T-cell (primary cell): ENCODE data around the gene PARD3B. TPM values are rescaled to one million over a fixed set of nuclear protein-coding genes. Genes with fewer than 3 reads are reported as not detected.

Source experiments
- ATAC-seq, 4 experiments: fragments of 200-7000 bp in 3 of 4; fragments of 150-1000 bp in 1 of 4; cut with Tn5 transposase; replicated peaks in 1 of 4; 1 replicate in 3 of 4; 2 replicates in 1 of 4; pipeline ENCODE4 v1.10.0; 2021; ENCODE audit warnings: moderate library complexity in 3 of 4, mild to moderate bottlenecking in 2 of 4, moderate number of reproducible peaks in 1 of 4
- CTCF ChIA-PET, 2 donors: fragments of 300-600 bp; sonication (Branson Sonifier 250); formaldehyde crosslinking; loops; one replicate each; lab custom pipeline; 2022; ENCODE audit warnings: antibody characterized with exemption in 2 of 2; lab: Charles Lee
- POLR2A ChIA-PET, 2 donors: fragments of 300-600 bp; sonication (Branson Sonifier 250); formaldehyde crosslinking; loops; one replicate each; lab custom pipeline; 2022; ENCODE audit warnings: antibody characterized with exemption in 2 of 2; lab: Charles Lee
- DNase-seq, 35 experiments: peaks; one replicate each; pipeline versions ENCODE4 v3.0.0 to v3.0.0-alpha.2; 2013 to 2023
- H3K27ac ChIP-seq: one replicate; pipeline ENCODE4 v1.5.1; 2013; ENCODE audit warnings: low read length
- H3K27me3 ChIP-seq, 2 experiments: replicated peaks in 1 of 2; 1 replicate in 1 of 2; 2 replicates in 1 of 2; pipeline versions ENCODE4 v1.6.1 to v1.7.0; 2013; ENCODE audit warnings: low read length in 1 of 2, mixed read lengths in 1 of 2; ENCODE audit not compliant: control insufficient read depth in 2 of 2, insufficient read depth in 2 of 2; ENCODE audit errors: extremely low read depth in 1 of 2
- H3K36me3 ChIP-seq, 2 donors: 1 replicate in 1 of 2; 2 replicates in 1 of 2; pipeline versions ENCODE4 v1.6.1 to v1.7.0; 2013; ENCODE audit warnings: low read length in 1 of 2; ENCODE audit not compliant: control insufficient read depth in 2 of 2, insufficient read depth in 1 of 2; ENCODE audit errors: extremely low read depth in 1 of 2
- H3K4me1 ChIP-seq, 2 experiments: 1 replicate in 1 of 2; 2 replicates in 1 of 2; pipeline versions ENCODE4 v1.6.1 to v1.7.0; 2013; ENCODE audit warnings: low read length in 2 of 2, mixed read lengths in 1 of 2; ENCODE audit not compliant: insufficient read depth in 2 of 2, control insufficient read depth in 1 of 2; ENCODE audit errors: extremely low read depth in 1 of 2
- H3K4me3 ChIP-seq, 2 donors: 1 replicate in 1 of 2; 2 replicates in 1 of 2; pipeline versions ENCODE4 v1.5.1 to v1.7.0; 2013; ENCODE audit warnings: mild to moderate bottlenecking in 2 of 2, low read length in 1 of 2, moderate library complexity in 1 of 2; ENCODE audit not compliant: control insufficient read depth in 1 of 2; ENCODE audit errors: extremely low read depth in 1 of 2
- H3K9me3 ChIP-seq: 2 replicates; pipeline ENCODE4 v1.7.0; 2013
- H3K27ac Mint-ChIP-seq, 2 donors: one replicate each; pipeline ENCODE4 v1.8.0; 2020 to 2021; ENCODE audit warnings: mild to moderate bottlenecking in 2 of 2, mixed read lengths in 2 of 2
- H3K27me3 Mint-ChIP-seq, 2 donors: one replicate each; pipeline ENCODE4 v1.8.0; 2021 to 2022; ENCODE audit warnings: mixed read lengths in 2 of 2
- H3K36me3 Mint-ChIP-seq: one replicate; pipeline ENCODE4 v1.8.0; 2021; ENCODE audit warnings: mixed read lengths
- H3K4me1 Mint-ChIP-seq, 3 donors: one replicate each; pipeline ENCODE4 v1.8.0; 2020 to 2022; ENCODE audit warnings: mixed read lengths in 3 of 3, mild to moderate bottlenecking in 1 of 3
- H3K4me3 Mint-ChIP-seq, 3 donors: one replicate each; pipeline ENCODE4 v1.8.0; 2020 to 2022; ENCODE audit warnings: mild to moderate bottlenecking in 3 of 3, mixed read lengths in 3 of 3, moderate library complexity in 3 of 3
- H3K9me3 Mint-ChIP-seq, 3 donors: one replicate each; pipeline ENCODE4 v1.8.0; 2020 to 2022; ENCODE audit warnings: mixed read lengths in 3 of 3
- WGBS: methylation state at CpG from one replicate; pipeline ENCODE4 v1.1.5; 2013; ENCODE audit warnings: missing lambda C conversion rate; ENCODE audit not compliant: insufficient coverage; 5-methylcytosine and 5-hydroxymethylcytosine counted together
- total RNA-seq, 35 experiments: library from RNA in 6 of 35; stranded (reverse) in 6 of 35; fragments of 120-200 nt in 1 of 35; gene quantifications; one replicate each; pipeline versions ENCODE4 v1.2.1 to v1.2.4 and lab custom pipeline; 2013 to 2026

Gene PARD3B
- total RNA-seq, 5 donors from 2014 or later (not counting 1 experiment from before 2014, with no cell fraction given), result 0.75 to 2.0 (median 1.6) TPM

GRCh38 chr2:205505371-205505770 is 960.1 kb downstream of the PARD3B start:
- H3K4me3 Mint-ChIP-seq, result no peak overlapping the region
- Histone ChIP-seq H3K9me3 (no peaks in the 10 kb centered on the region), H3K4me3 (no peak overlapping the region), H3K27me3 (no peaks in the 10 kb centered on the region), H3K36me3 (no peaks in the 10 kb centered on the region), H3K4me1 (no peaks in the 10 kb centered on the region), H3K27ac (no peak overlapping the region)
- ChIA-PET CTCF (no interaction called here), POLR2A (no interaction called here)
- peaks cover 0 to 5% (median 3%) of the 10 kb centered on the region in 3 donors for H3K9me3 Mint-ChIP-seq
- H3K36me3 Mint-ChIP-seq, result no peaks in the 10 kb centered on the region
- peaks cover 0 to 4% of the 10 kb centered on the region in 2 donors for H3K27me3 Mint-ChIP-seq
- WGBS, result 80% methylated on average over 1 of the region's 2 CpGs
- no peak for DNase-seq
- no peak overlapping the region for H3K27ac Mint-ChIP-seq
- no peak for ATAC-seq
- H3K4me1 Mint-ChIP-seq, result no peaks in the 10 kb centered on the region

DNA sequence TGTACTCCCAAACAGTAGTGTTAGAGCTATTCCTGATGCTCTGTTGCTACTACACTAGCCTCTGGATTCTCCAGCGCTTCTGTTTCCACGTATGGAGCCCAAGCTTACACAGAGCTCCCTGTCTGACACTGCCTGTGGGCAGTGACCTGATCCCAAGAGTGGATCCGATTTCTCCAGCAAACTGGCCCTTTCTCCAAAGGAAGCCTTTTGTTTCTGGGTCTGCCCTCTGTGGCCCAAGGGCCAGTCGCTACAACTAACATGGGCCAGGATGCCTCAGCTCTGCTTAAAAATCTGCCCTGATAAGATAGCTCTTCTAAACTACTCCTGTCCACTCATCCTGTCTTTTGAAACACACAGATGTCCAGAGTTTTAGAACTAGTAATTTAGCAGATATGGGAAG is 964.4 kb downstream of the PARD3B start:
- WGBS, result 89% methylated on average over 4 of the region's 4 CpGs
- Mint-ChIP-seq H3K9me3 (no peaks in the 10 kb centered on the region), H3K4me1 (peaks cover 0 to 2% (median 0%) of the 10 kb centered on the region in 3 donors), H3K36me3 (no peaks in the 10 kb centered on the region), H3K27ac (no peak overlapping the region), H3K4me3 (no peak overlapping the region), H3K27me3 (peaks cover 0 to 4% of the 10 kb centered on the region in 2 donors)
- DNase-seq (no peak), ATAC-seq (no peak)
- ChIA-PET POLR2A (no interaction called here), CTCF (no interaction called here)
- H3K27me3 ChIP-seq, result no peaks in the 10 kb centered on the region
- no peak overlapping the region for H3K4me3 ChIP-seq
- H3K27ac ChIP-seq, result no peak overlapping the region
- H3K4me1 ChIP-seq, result no peaks in the 10 kb centered on the region
- H3K36me3 ChIP-seq, result no peaks in the 10 kb centered on the region
- H3K9me3 ChIP-seq, result no peaks in the 10 kb centered on the region

- ChIA-PET CTCF (no interaction called here), POLR2A (no interaction called here)
- DNase-seq, result no peak
- Mint-ChIP-seq H3K27ac (no peak overlapping the region), H3K36me3 (no peaks in the 10 kb centered on the region), H3K4me1 (peaks cover 0 to 2% (median 0%) of the 10 kb centered on the region in 3 donors), H3K9me3 (no peaks in the 10 kb centered on the region), H3K4me3 (no peak overlapping the region), H3K27me3 (peaks cover 0 to 4% of the 10 kb centered on the region in 2 donors)
- no peak overlapping the region for H3K27ac ChIP-seq
- no peaks in the 10 kb centered on the region for H3K27me3 ChIP-seq
- no peak for ATAC-seq
- WGBS, result 45% methylated on average over 1 of the region's 2 CpGs
- no peak overlapping the region for H3K4me3 ChIP-seq
- H3K36me3 ChIP-seq, result no peaks in the 10 kb centered on the region
- H3K4me1 ChIP-seq, result no peaks in the 10 kb centered on the region
- no peaks in the 10 kb centered on the region for H3K9me3 ChIP-seq
These were observed 965.1 kb downstream of the PARD3B start for GRCh38 chr2:205510345-205510744.

DNA sequence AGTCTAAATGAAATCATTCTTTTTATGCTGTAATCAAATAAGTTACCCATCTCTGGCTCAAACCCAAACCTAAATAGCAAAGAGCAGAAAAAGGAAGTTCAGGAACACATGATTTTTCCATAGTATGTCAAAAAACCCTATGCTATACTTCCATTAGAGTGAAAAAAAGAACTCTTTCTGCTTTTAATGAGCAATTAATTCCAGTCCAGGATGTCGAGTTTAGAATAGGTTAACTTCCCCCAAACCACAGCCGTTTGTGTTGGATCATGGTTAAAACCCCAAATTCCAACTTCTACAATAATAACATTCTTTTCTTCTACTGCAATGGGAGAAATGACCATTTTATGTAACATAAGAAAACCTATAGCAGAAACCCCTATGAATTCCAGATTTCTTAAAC is 965.9 kb downstream of the PARD3B start:
- H3K4me1 Mint-ChIP-seq, result peaks cover 0 to 2% (median 0%) of the 10 kb centered on the region in 3 donors
- Histone ChIP-seq H3K4me1 (no peaks in the 10 kb centered on the region), H3K4me3 (no peak overlapping the region), H3K9me3 (no peaks in the 10 kb centered on the region), H3K36me3 (no peaks in the 10 kb centered on the region), H3K27me3 (no peaks in the 10 kb centered on the region), H3K27ac (no peak overlapping the region)
- H3K27me3 Mint-ChIP-seq, result peaks cover 0 to 4% of the 10 kb centered on the region in 2 donors
- no CpG with 5 or more reads among the region's 2 CpGs for WGBS
- DNase-seq (no peak), ATAC-seq (no peak)
- no peaks in the 10 kb centered on the region for H3K36me3 Mint-ChIP-seq
- H3K9me3 Mint-ChIP-seq, result no peaks in the 10 kb centered on the region
- CTCF ChIA-PET, result no interaction called here
- H3K27ac Mint-ChIP-seq, result no peak overlapping the region
- POLR2A ChIA-PET, result no interaction called here
- H3K4me3 Mint-ChIP-seq, result no peak overlapping the region

DNA sequence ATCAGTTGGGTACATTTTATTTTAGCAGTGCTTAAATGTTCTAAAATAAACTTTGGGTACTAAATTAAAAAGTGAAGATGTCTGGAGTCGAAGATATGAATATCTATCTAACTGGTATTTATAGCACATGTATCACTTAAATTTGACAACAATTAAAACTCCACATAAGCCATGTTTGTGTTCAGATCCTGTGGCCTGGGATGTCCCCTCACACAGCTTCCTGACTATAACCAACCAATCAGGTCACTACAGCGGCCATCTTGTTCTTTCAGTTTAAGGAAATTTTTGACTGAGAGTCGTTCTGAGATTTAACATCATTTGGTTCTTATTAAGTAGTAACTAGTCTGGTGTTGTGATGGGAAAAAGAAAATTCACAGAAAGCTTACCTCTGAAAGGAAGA is 966.4 kb downstream of the PARD3B start:
- H3K27me3 ChIP-seq, result no peaks in the 10 kb centered on the region
- no peaks in the 10 kb centered on the region for H3K36me3 ChIP-seq
- DNase-seq, result no peak
- H3K36me3 Mint-ChIP-seq, result no peaks in the 10 kb centered on the region
- POLR2A ChIA-PET, result no interaction called here
- CTCF ChIA-PET, result no interaction called here
- H3K4me3 ChIP-seq, result no peak overlapping the region
- H3K4me1 Mint-ChIP-seq, result peaks cover 0 to 2% (median 0%) of the 10 kb centered on the region in 3 donors
- H3K27ac ChIP-seq, result no peak overlapping the region
- H3K4me3 Mint-ChIP-seq, result no peak overlapping the region
- H3K4me1 ChIP-seq, result no peaks in the 10 kb centered on the region
- H3K27ac Mint-ChIP-seq, result no peak overlapping the region
- WGBS, result no CpG with 5 or more reads among the region's 3 CpGs
- peaks cover 0 to 4% of the 10 kb centered on the region in 2 donors for H3K27me3 Mint-ChIP-seq
- H3K9me3 Mint-ChIP-seq, result no peaks in the 10 kb centered on the region
- no peaks in the 10 kb centered on the region for H3K9me3 ChIP-seq
- no peak for ATAC-seq

DNA sequence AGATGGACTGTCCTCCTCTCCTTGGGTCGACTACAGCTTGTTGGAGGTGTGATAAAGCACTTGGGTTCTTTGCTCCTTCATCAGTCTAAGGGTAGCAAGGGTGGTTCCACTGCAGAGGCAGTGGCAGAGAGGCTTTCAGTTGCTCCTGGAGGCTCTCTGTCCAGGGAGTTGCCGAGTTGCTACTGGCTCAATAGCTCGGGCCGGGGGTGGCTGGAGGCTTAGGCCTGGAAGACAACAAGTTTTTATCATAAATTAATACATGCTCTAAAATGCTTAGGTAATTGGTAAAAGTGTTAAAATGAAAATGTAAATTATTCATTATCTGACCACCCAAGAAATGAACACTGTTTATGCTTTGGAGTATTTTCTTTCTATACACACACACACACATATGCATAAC is 975.0 kb downstream of the PARD3B start:
- no peak overlapping the region for H3K4me3 ChIP-seq
- no peak overlapping the region for H3K27ac Mint-ChIP-seq
- H3K36me3 Mint-ChIP-seq, result no peaks in the 10 kb centered on the region
- peaks cover 0 to 8% of the 10 kb centered on the region in 2 donors for H3K27me3 Mint-ChIP-seq
- H3K9me3 Mint-ChIP-seq, result peaks cover 0 to 9% (median 9%) of the 10 kb centered on the region in 3 donors
- ATAC-seq, result no peak
- H3K36me3 ChIP-seq, result no peaks in the 10 kb centered on the region
- H3K4me1 ChIP-seq, result no peaks in the 10 kb centered on the region
- ChIA-PET POLR2A (no interaction called here), CTCF (no interaction called here)
- no peaks in the 10 kb centered on the region for H3K27me3 ChIP-seq
- DNase-seq, result no peak
- no peaks in the 10 kb centered on the region for H3K4me1 Mint-ChIP-seq
- no peak overlapping the region for H3K27ac ChIP-seq
- H3K9me3 ChIP-seq, result no peaks in the 10 kb centered on the region
- WGBS, result no CpG with 5 or more reads among the region's 4 CpGs
- H3K4me3 Mint-ChIP-seq, result no peak overlapping the region

- Mint-ChIP-seq H3K4me3 (no peak overlapping the region), H3K27ac (no peak overlapping the region)
- CTCF ChIA-PET, result no interaction called here
These were observed 979.4 kb downstream of the PARD3B start for GRCh38 chr2:205524656-205525055.

More at GRCh38 chr2:205524656-205525055, 979.4 kb downstream of the PARD3B start:
- Histone ChIP-seq H3K9me3 (no peaks in the 10 kb centered on the region), H3K36me3 (no peaks in the 10 kb centered on the region), H3K27ac (no peak overlapping the region), H3K4me3 (no peak overlapping the region), H3K27me3 (no peaks in the 10 kb centered on the region), H3K4me1 (no peaks in the 10 kb centered on the region)
- H3K4me1 Mint-ChIP-seq, result peaks cover 5 to 8% (median 6%) of the 10 kb centered on the region in 3 donors
- ATAC-seq (no peak), DNase-seq (no peak)
- peaks cover 0 to 14% of the 10 kb centered on the region in 2 donors for H3K27me3 Mint-ChIP-seq
- H3K36me3 Mint-ChIP-seq, result no peaks in the 10 kb centered on the region
- POLR2A ChIA-PET, result no interaction called here
- WGBS, result 80% methylated on average over 1 of the region's 3 CpGs
- H3K9me3 Mint-ChIP-seq, result peaks cover 0 to under 1% (median 0%) of the 10 kb centered on the region in 3 donors
